GM21619 (cell line): ENCODE results near the gene FBLN2.
A peak's percentile ranks its signal among the peaks of the same experiment; 100 is the strongest.

Source experiments
- ATAC-seq: cut with Tn5 transposase; IDR thresholded peaks from one replicate; pipeline ENCODE4 v1.9.1; 2021; ENCODE audit not compliant: unreplicated experiment

The FBLN2 gene

DNA sequence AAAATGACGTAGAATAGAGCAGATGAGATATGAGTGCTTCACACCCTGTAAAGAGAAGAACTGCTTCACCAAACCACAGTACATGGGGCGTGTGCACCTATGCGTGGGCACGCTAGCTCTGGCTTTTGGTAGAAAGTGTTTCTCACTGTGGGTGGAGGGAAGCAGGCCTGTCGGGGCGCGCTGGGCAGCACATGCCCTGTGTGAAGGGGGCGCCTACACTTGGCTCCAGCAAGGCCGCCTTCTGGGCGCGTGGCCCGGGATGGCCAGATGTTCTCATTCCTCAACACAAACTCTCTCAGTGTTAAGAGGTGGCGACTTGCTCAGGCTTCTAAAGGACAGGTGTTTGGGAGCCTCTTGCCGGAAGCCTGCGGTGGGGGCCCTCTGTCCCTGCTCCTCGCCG is 90.0 kb downstream of the FBLN2 start:
- no peak for ATAC-seq

DNA sequence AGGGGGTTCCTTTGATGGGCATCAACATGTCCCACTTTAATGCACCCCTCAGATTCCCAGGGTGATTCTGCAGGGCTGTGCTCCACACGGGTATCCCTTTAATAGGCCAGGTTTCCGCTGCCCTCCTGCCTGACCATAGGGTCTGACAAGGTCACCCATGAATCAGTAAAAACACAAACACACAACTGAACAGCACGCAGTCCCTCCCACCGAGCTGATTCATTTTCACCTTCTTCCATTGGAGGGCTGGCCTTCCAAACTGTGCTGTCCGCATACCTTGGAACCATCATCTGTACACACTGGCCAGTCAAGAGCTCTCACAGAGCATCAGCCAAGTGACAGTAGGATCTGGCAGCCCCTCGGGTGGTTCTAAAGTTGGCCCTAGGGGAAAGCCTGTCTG is 93.7 kb downstream of the FBLN2 start:
- no peak for ATAC-seq

DNA sequence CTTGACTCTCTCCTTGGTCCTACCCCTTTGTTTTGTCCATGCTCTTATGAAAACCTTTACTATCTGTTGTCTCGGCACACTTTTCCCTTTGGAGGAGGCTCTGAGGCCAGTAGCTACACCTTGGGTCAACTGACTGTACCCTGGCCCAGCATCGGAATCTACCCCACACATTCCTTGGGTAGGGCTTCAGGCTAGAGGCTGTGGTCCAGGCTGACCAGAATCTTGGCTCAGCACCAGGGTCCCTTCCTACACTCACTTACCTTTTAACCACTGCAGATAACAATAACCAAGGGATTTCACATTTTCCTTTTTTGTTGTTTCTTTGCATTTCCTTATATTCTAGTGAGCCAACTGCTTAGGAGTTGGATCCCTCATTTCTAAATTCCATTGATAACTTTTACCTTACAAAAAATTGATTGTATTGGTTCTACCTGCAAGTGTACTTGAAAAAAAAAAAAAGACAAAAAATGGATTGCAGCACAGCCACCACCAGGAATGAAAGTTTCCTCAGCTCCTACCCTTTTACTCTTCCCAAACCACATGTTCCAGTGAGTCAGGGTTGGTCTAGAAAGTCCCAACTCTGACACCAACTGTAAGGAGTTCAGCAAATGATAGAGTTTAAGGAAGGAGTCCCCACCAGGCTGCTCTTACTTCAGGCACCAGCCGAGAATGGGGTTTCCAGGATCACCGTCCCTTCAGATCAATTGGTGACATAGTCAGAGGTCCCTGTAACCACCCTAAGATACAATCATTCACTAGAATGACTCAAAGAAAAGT is 95.6 kb downstream of the FBLN2 start:
- no peak for ATAC-seq

DNA sequence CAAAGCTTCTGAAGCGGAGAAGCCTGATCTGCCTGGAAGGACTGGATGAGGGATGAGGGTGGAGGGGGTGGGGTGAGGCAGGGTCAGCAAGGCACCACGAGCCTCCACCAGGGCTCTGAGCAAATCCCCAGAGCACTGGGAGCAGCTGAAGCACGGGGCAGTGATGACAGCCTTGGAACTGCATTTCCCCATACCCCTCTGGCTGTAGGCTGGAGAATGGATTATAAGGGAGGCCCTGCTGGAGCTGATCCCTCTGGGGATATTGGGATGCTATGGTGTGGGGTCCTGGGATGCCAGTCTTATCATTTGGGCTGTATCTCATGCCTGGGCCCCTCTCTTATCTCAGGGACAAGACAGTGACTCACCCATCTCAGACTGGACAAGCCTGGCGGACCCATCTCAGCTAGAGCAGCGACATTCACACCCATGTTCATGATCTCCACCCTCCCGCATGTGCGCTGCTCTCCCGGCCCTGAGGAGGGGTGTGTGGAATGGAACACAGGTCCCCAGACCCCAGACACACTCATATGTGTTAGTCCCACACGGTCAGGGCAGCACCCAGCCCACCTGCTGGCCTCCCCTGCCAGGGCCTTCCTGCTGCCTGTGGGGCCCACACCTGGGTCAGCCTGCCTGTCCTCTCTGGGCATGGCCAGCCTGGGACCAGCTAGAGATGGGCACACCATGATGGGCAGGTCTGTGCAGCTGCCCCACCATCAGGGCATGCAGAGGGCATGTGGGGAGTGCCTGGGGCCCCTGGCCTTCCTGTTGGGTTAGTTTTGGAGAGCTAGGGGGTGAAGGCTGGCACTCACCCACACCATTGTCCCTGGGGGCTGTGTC is 97.1 kb downstream of the FBLN2 start:
- ATAC-seq, result no peak

DNA sequence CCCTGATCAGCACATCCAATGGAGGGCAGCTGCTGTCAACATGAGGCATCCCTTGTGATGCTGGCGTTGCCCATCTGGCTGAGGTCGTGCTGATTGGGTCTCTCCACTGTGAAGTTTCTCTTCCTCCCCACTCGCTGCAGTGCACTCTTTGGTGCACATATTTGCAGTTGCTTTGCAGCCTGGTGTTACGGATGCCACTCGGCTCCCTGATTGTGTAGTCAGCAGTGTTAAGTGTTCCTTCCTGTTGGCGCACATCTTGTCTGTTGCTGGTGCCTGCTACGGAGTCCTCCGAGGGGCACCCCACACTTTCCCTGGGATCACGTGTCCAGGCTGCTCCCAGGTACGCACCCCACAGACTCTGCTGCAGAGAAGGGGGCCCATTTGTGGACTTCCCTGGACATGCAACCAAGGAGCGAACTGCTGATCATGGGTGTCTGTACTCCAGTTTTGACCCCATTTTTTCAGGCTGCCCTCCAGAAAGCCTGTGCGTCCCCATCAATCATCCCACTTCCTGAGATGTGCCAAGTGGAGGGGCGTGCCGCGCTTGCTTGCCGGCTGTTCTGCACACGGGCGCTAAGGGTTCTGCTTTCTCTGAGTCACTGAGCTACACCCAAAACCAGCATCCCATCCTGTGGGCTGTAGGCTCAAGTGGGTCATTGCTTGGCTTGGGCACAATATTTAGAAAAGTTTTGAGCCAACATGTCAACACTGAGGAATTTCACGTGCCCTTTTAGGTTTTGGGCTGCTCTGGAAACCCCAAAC is 98.6 kb downstream of the FBLN2 start:
- ATAC-seq, result no peak

DNA sequence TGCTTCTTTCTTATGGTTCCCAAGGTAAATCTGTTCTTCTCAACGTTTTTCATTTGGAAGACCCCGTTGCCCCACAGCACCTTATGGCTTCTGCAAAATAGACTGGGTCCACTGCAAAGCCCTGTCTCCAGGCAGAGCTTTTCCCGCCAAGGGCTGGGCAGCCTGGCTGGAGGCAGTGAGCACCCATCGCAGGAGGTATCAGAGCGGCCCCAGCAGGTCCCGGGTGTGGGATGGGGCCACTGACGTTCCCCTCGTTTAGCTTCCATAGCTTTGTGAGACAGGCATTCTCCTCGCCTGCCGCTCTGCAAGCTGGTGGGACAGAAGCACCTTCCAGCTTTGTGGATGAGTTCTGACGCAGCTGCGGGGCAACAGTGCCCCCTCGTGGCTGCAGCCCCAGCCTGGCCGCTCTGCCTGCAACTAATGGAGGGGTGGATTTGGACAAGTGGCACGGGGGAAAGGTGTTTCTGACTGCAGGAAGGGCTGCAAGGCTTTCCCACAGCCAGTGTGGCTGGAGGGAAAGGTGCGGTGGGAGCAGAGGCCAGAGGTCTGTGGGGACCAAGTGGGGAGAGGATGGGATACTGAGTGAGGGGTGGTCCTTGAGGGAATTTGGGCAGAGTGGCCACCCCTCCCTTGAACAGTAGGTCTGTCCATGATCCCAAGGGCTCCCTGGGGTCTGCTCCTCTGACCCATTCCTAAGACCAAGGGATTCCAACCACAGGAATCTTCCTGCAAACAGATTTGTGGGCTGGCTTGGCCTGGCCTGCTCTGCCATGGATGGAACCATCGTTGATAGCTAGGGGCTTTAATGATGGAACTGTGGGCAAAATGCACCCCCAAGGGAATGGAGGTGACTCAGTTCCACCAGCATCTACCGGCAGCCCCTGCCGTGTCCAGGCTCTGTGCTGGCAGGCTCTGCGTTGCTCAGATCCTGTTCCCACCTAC is 99.4 kb downstream of the FBLN2 start:
- ATAC-seq, result no peak

DNA sequence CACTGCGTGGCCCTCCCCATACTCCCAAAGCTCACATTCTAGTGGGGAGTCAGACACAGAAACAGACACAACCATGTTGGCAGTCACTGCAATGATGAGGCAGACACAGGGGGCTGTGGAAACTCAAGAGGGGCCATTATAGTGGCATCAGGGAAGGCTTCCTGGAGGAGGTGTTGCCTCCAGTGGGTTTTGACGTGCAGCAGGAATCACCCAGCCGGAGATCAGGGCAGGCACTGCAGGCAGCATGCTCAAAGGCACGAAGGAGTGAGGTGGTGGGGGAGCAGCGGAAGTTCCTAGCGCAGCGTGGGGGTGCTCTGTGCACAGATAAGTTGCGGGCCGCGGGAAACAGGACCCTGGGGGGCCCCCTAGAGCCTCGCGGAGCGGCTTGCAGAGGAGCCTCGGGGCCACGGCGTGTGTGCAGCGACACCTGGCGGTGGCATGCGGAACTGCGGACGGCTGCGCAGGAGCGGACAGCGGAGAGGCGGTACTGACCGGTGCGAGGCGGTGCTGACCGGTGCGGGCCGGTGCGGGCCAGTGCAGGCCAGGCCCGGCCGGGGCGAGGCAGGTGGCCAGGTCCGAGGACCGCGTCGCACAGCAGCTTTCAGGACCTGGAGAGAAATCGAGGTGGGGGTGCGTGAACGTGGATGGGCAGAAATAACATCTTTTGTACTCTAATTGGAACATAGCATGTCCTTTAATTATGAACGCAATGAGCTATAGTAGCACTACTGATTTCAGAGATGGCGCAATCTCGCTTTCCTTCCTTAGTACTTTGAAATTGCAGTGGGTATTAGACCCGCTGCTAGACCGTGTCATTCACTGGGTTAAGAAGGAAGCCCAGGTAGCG is 101.5 kb downstream of the FBLN2 start:
- peak; percentile 71 for ATAC-seq

GRCh38 chr3:13651057-13651400 is 102.1 kb downstream of the FBLN2 start:
- no peak for ATAC-seq

- no peak for ATAC-seq
These were observed 103.0 kb downstream of the FBLN2 start for GRCh38 chr3:13651775-13652428.

- no peak for ATAC-seq
These were observed 103.8 kb downstream of the FBLN2 start for GRCh38 chr3:13652728-13653127.

DNA sequence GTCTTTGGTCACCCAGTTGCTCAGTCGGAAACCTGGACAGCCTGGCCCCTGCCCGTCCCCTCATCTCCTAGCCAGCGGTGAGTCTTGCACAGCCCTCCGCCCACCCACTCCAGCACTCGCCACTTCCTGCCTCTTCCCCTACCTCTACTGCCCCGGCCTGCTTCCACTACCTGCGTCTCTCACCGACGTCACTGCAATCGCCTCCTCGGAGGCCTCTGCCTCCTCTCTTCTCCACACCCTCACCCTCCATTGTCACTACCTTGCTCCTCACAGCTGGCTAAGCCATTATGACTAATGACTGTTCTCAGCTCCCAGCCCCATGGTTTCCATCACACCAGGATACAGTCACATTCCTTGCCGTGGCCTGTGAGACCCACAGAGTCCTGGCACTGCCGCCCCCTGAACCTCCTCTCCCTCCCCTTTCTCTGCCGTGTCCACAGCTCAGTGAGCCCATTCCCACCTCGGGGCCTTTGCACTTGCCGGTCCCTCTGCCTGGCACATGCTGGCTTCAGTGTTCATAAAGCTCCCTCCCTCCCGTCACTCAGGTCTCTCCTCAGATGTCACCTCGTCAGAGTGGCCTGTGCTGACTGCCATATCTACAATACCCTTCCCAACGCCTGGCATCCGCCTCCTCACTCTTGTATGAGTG is 104.8 kb downstream of the FBLN2 start:
- no peak for ATAC-seq

DNA sequence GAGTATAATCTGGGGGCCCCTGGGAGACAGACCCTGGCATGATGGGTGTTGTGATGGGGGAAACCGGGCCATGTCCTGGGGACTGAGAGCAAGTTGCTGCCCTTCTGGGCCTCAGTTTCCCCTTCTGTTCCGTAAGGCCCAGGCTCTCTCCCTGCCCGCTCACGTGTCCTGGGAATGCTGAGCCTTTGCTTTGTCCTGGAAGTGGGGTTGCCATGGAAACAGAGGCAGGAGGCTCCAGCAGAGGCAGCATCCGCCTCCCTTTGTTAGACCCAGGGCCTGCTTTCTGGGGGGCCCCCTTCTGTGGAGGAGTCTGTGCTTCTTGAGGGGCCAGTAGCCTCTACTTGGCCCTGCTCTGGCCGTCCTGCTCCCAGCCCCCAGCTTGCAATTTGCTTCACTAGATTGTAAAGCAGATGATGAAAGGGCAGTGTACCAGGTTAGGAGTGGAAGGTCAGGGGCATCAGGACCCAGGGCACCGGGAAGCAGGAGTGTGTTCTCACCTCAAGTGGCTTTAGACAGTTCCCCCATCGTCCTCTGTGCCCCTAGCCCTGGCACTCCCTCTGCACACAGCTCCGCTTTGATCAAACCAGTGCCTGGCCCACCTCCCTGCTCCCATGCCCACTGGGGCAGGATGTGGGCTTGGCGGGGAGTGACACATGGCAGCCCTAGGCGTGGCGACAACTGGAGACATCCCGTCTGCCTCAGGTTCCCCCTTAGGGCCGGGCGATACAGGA is 105.6 kb downstream of the FBLN2 start:
- ATAC-seq, result no peak

- ATAC-seq, result no peak
These were observed 106.4 kb downstream of the FBLN2 start for GRCh38 chr3:13655061-13655913.

- no peak for ATAC-seq
These were observed 107.8 kb downstream of the FBLN2 start for GRCh38 chr3:13656584-13657301.

DNA sequence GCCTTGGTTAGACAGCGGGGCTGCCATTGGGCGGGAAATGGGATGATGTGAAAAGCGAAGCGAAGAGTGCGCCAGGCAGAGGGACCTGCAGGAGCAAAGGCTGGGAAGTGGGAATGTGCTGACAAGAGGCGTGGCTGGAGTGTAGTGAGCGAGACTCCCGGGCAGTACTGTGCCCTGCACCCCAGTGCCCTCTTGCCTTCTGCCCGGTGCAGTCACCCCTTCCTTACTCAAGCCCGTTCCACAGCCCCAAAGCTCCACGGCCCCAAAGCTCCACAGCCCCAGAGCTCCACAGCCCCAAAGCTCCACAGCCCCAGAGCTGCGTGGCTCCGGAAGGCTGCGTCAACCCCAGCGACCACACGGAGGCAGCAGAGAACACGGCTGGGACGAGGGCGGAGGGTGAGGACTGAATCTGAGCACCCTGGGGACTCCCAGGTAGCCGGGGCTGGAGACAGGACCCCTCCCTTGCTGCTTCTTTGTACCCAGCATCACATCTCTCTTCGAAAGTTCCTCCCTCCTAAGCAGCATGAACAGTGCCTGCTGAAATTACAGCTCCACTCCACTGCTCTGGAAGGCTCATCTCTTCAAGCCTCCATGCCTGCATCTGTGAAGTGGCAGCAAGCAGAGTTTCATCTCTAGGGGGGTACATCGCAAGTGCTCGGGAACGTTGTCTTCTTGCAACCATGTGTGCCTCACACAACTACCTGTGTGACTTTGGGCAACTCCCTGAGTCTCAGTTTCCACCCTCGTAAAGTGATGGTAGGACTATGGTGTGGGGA is 108.9 kb downstream of the FBLN2 start:
- peak; percentile 64 for ATAC-seq

- ATAC-seq, result no peak
These were observed 109.8 kb downstream of the FBLN2 start for GRCh38 chr3:13658681-13659080.
